DND-41 (cell line): ENCODE measurements around the gene DYNC1H1.

Experiments used
- ATAC-seq: fragments of 200-7000 bp; cut with Tn5 transposase; 3 replicates; pipeline ENCODE4 v1.9.1; 2021; ENCODE audit warnings: low read depth; ENCODE audit not compliant: insufficient read depth
- DNase-seq: peaks from one replicate; pipeline ENCODE4 v3.0.0-alpha.2; 2020
- H2AFZ ChIP-seq: 2 replicates; pipeline ENCODE4 v1.6.0; 2012; ENCODE audit warnings: low read depth, low read length
- H3K27ac ChIP-seq: 2 replicates; pipeline ENCODE4 v1.5.1; 2012; ENCODE audit warnings: low read length, inconsistent platforms
- H3K27me3 ChIP-seq: fragments of 200-600 bp; sonication (generic); 2 replicates; pipeline ENCODE4 v1.6.0; 2012; ENCODE audit warnings: low read length, mild to moderate bottlenecking, inconsistent platforms; ENCODE audit not compliant: insufficient read depth, poor library complexity
- H3K36me3 ChIP-seq: 2 replicates; pipeline ENCODE4 v1.5.1; 2012; ENCODE audit warnings: low read length, inconsistent platforms; ENCODE audit not compliant: insufficient read depth
- H3K4me1 ChIP-seq: 2 replicates; pipeline ENCODE4 v1.5.1; 2012; ENCODE audit warnings: mild to moderate bottlenecking, low read length; ENCODE audit not compliant: insufficient read depth
- H3K4me2 ChIP-seq: 2 replicates; pipeline ENCODE4 v1.6.0; 2012; ENCODE audit warnings: mild to moderate bottlenecking, moderate library complexity, low read length, inconsistent platforms; ENCODE audit not compliant: insufficient read depth
- H3K4me3 ChIP-seq, 2 experiments: fragments of 200-600 bp in 1 of 2; shearing (Covaris generic) in 1 of 2; 2 replicates each; pipeline ENCODE4 v1.5.1; 2012 to 2016; ENCODE audit warnings: inconsistent platforms in 2 of 2, low read length in 2 of 2, mild to moderate bottlenecking in 2 of 2, low read depth in 1 of 2, moderate library complexity in 1 of 2
- H3K79me2 ChIP-seq: 2 replicates; pipeline ENCODE4 v1.6.0; 2012; ENCODE audit warnings: low read length, inconsistent platforms; ENCODE audit not compliant: insufficient read depth
- H3K9ac ChIP-seq: 2 replicates; pipeline ENCODE4 v1.6.0; 2012; ENCODE audit warnings: low read depth, mild to moderate bottlenecking, inconsistent platforms, low read length, moderate library complexity
- H3K9me3 ChIP-seq: 2 replicates; pipeline ENCODE4 v1.5.1; 2012; ENCODE audit warnings: low read length, moderate library complexity, mild to moderate bottlenecking, inconsistent platforms; ENCODE audit not compliant: insufficient read depth, severe bottlenecking
- H4K20me1 ChIP-seq: 2 replicates; pipeline ENCODE4 v1.6.0; 2012; ENCODE audit warnings: low read length; ENCODE audit not compliant: insufficient read depth
- CTCF ChIP-seq: IDR thresholded peaks from 2 replicates; pipeline ENCODE4 v1.5.1; 2012; ENCODE audit warnings: borderline replicate concordance, low read length, moderate library complexity, mild to moderate bottlenecking; ENCODE audit not compliant: poor library complexity, severe bottlenecking; ENCODE audit errors: extremely low read depth
- EZH2 ChIP-seq: IDR thresholded peaks from 3 replicates; pipeline ENCODE4 v1.6.1; 2012; ENCODE audit warnings: borderline replicate concordance, low read depth, mild to moderate bottlenecking, moderate library complexity, low read length, inconsistent platforms; ENCODE audit not compliant: severe bottlenecking

The DYNC1H1 gene

GRCh38 chr14:101963656-101964296 lies 597 bp upstream of the DYNC1H1 start:
- Histone ChIP-seq H3K79me2 (peaks cover 45% of the 10 kb centered on the region), H4K20me1 (peaks cover 20% of the 10 kb centered on the region), H3K4me2 (peak overlapping the region; percentile 93), H3K27me3 (no peaks in the 10 kb centered on the region), H3K9ac (peak overlapping the region; percentile 97), H3K9me3 (no peaks in the 10 kb centered on the region), H3K4me3 (peak overlapping the region; percentile 6 to 96; a peak in 3 of 4 replicates), H3K36me3 (peaks cover 19% of the 10 kb centered on the region), H2AFZ (peak overlapping the region; percentile 96), H3K27ac (peak overlapping the region; percentile 66), H3K4me1 (peaks cover 44% of the 10 kb centered on the region)
- TF ChIP-seq CTCF = no peak
- no peak for TF ChIP-seq EZH2
- DNase-seq (no peak), ATAC-seq (peak; percentile 1; the same call in 1 of the 3 replicates)

GRCh38 chr14:101965181-101965544 lies 790 bp downstream of the DYNC1H1 start:
- Histone ChIP-seq H3K4me1 (peaks cover 45% of the 10 kb centered on the region), H3K9ac (peak overlapping the region; percentile 97), H3K79me2 (peaks cover 57% of the 10 kb centered on the region), H3K9me3 (no peaks in the 10 kb centered on the region), H2AFZ (peak overlapping the region; percentile 85), H3K4me2 (peak overlapping the region; percentile 93), H3K27me3 (no peaks in the 10 kb centered on the region), H3K36me3 (peaks cover 27% of the 10 kb centered on the region), H4K20me1 (peaks cover 29% of the 10 kb centered on the region), H3K27ac (peak overlapping the region; percentile 89), H3K4me3 (peak overlapping the region; percentile 73 to 96)
- ATAC-seq (peak; percentile 59), DNase-seq (peak; percentile 72)
- TF ChIP-seq EZH2 (no peak), CTCF (no peak)

- H3K4me2 ChIP-seq = peak overlapping the region; percentile 93
- H3K27me3 ChIP-seq = no peaks in the 10 kb centered on the region
- H2AFZ ChIP-seq = no peak overlapping the region
- H3K4me3 ChIP-seq = peak overlapping the region; percentile 73 to 96
- peaks cover 45% of the 10 kb centered on the region for H3K4me1 ChIP-seq
- no peaks in the 10 kb centered on the region for H3K9me3 ChIP-seq
- no peak for DNase-seq
- peak overlapping the region; percentile 89 for H3K27ac ChIP-seq
- TF ChIP-seq EZH2 (no peak), CTCF (no peak)
- H3K36me3 ChIP-seq = peaks cover 31% of the 10 kb centered on the region
- H4K20me1 ChIP-seq = peaks cover 33% of the 10 kb centered on the region
- ATAC-seq = no peak
- H3K79me2 ChIP-seq = peaks cover 65% of the 10 kb centered on the region
- peak overlapping the region; percentile 97 for H3K9ac ChIP-seq
Measured at GRCh38 chr14:101965770-101966722, 1.7 kb downstream of the DYNC1H1 start.
